ENCODE data around the gene S100A1.
"Not testable (repeated sequence)": the region's sequence is repeated elsewhere in the genome, so short reads cannot be mapped to it uniquely, and the experiment has no call there.

Gene S100A1

GRCh38 chr1:153658400-153659174 lies 30.4 kb downstream of the S100A1 start, which contains the start of gene SNAPIN:
SNAPIN (plus strand) TSS chr1:153658703; CDS start chr1:153658744, 41 bp downstream.
- DNase-seq (ENCODE audit: low read depth) = peak; percentile 81

GRCh38 chr1:153659175-153659534 lies 30.9 kb downstream of the S100A1 start:
- DNase-seq (ENCODE audit: low read depth) = no peak

GRCh38 chr1:153659656-153660055 lies 31.4 kb downstream of the S100A1 start:
- DNase-seq (ENCODE audit: low read depth) = no peak

- no peak for DNase-seq (ENCODE audit: low read depth)
Observed at GRCh38 chr1:153661111-153661708, 33.0 kb downstream of the S100A1 start.

- no peak for DNase-seq (ENCODE audit: low read depth)
Observed at GRCh38 chr1:153662269-153662668, 34.0 kb downstream of the S100A1 start.

- no peak for DNase-seq (ENCODE audit: low read depth)
Observed at GRCh38 chr1:153663211-153663610, 35.0 kb downstream of the S100A1 start.

- DNase-seq (ENCODE audit: low read depth) = no peak
Observed at GRCh38 chr1:153667439-153667838, 39.2 kb downstream of the S100A1 start.

GRCh38 chr1:153668672-153669071 lies 40.4 kb downstream of the S100A1 start:
- not testable (repeated sequence) for DNase-seq (ENCODE audit: low read depth)

GRCh38 chr1:153669606-153670005 lies 41.4 kb downstream of the S100A1 start:
- DNase-seq (ENCODE audit: low read depth) = no peak

- DNase-seq (ENCODE audit: low read depth) = no peak
Observed at GRCh38 chr1:153670257-153670858, 42.1 kb downstream of the S100A1 start.

- DNase-seq (ENCODE audit: low read depth) = peak; percentile 91
Observed at GRCh38 chr1:153670859-153671627, 42.8 kb downstream of the S100A1 start, which contains the start of gene ILF2. ILF2 (minus strand) TSS chr1:153670993; CDS start chr1:153670922, 71 bp downstream.

- peak; percentile 21 for DNase-seq (ENCODE audit: low read depth)
Observed at GRCh38 chr1:153671628-153672353, 43.6 kb downstream of the S100A1 start.

GRCh38 chr1:153673511-153673910 lies 45.3 kb downstream of the S100A1 start:
- DNase-seq (ENCODE audit: low read depth) = no peak

- no peak for DNase-seq (ENCODE audit: low read depth)
Observed at GRCh38 chr1:153677718-153678518, 49.7 kb downstream of the S100A1 start.

- no peak for DNase-seq (ENCODE audit: low read depth)
Observed at GRCh38 chr1:153678519-153679336, 50.5 kb downstream of the S100A1 start, which contains the start of gene NPR1. NPR1 (plus strand) TSS chr1:153678688; CDS start chr1:153679109, 421 bp downstream.

GRCh38 chr1:153679337-153680119 lies 51.3 kb downstream of the S100A1 start:
- DNase-seq (ENCODE audit: low read depth) = no peak

GRCh38 chr1:153680120-153680403 lies 51.8 kb downstream of the S100A1 start:
- DNase-seq (ENCODE audit: low read depth) = no peak

Data from stimulated activated CD8-positive, alpha-beta memory T cell treated with anti-CD3 and anti-CD28 coated beads, Interleukin-12 subunit alpha, Interleukin-12 subunit beta, amount 100 ng/mL, for 4 hours (primary cell).